Liver (tissue), 3 donors: ENCODE results near the gene WDR59.

Source experiments
- JUND ChIP-seq, 2 donors: IDR thresholded peaks; 2 replicates each; pipeline ENCODE4 v1.6.1; 2016; ENCODE audit warnings: antibody characterized with exemption in 2 of 2
- RAD21 ChIP-seq, 2 donors: IDR thresholded peaks; 2 replicates each; pipeline ENCODE4 v1.6.1; 2016; ENCODE audit warnings: antibody characterized with exemption in 2 of 2, mild to moderate bottlenecking in 2 of 2
- TAF1 ChIP-seq: conservative IDR thresholded peaks from 2 replicates; pipeline ENCODE4 v1.6.1; 2016; ENCODE audit warnings: antibody characterized with exemption, mild to moderate bottlenecking
- TF ChIP-seq, protein P1 (sequence below): fragments of 150-350 bp; IDR thresholded peaks from 2 replicates; pipeline ENCODE4 v1.5.1; 2017; ENCODE audit warnings: improper control_type of control experiment, low read depth, low read length; ENCODE audit not compliant: missing input control
- donor health status: healthy.
- donor health status: healthy.

DNA sequence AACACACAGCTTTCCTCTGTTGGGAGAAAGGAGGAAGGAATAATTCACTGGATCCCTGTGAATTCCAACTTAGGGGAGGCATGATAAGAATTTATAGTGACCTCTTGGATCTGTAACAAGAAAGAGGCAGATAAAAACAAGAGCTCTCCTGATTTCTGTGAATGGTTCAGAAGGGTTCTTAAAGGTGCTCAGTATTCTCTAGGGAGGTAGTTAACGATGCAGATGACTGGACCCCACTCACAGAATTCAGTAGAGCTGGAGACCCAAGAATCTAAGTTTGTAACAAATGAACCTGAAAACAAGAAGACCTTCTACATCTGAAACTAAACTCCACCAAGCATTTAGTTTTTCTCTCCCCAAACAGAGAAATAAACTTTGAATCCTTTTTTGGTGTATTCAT is 22.5 kb upstream of the WDR59 start:
- TF ChIP-seq, protein P1, sequence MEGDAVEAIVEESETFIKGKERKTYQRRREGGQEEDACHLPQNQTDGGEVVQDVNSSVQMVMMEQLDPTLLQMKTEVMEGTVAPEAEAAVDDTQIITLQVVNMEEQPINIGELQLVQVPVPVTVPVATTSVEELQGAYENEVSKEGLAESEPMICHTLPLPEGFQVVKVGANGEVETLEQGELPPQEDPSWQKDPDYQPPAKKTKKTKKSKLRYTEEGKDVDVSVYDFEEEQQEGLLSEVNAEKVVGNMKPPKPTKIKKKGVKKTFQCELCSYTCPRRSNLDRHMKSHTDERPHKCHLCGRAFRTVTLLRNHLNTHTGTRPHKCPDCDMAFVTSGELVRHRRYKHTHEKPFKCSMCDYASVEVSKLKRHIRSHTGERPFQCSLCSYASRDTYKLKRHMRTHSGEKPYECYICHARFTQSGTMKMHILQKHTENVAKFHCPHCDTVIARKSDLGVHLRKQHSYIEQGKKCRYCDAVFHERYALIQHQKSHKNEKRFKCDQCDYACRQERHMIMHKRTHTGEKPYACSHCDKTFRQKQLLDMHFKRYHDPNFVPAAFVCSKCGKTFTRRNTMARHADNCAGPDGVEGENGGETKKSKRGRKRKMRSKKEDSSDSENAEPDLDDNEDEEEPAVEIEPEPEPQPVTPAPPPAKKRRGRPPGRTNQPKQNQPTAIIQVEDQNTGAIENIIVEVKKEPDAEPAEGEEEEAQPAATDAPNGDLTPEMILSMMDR = no peak
- TF ChIP-seq JUND (IDR thresholded peaks at IDR 0.05) (no peak), RAD21 (IDR thresholded peaks at IDR 0.05) (no peak), TAF1 (no peak)
